ENCODE data around the gene CLPX. TPM values are rescaled to one million over a fixed set of nuclear protein-coding genes. Genes with fewer than 3 reads are reported as not detected.

The CLPX gene
- total and polyA plus RNA-seq, 7 donors: 24.4 to 87.2 (median 53.7) TPM

- intact Hi-C loops (cut with DNase I): no loop called here
- no peak for TF ChIP-seq CTCF (IDR thresholded peaks at IDR 0.05)
- H3K36me3 ChIP-seq (ENCODE audit: insufficient read depth in 1 of 2, low read depth in 1 of 2): peaks cover 0 to 19% of the 10 kb centered on the region in 2 donors
- no peaks in the 10 kb centered on the region for H3K9me3 ChIP-seq
- DNase-seq (no peak), ATAC-seq (no peak)
- H3K27ac ChIP-seq: no peak overlapping the region
- H3K4me3 ChIP-seq: peak overlapping the region; percentile 91
- WGBS, 3 donors: 93 to 95% (median 95%) methylated on average over 8 of the region's 8 CpGs
- peaks cover 22% of the 10 kb centered on the region for H3K4me1 ChIP-seq
- H3K27me3 ChIP-seq (ENCODE audit: insufficient read depth in 3 of 3, low read length in 2 of 3): no peaks in the 10 kb centered on the region
Measured at GRCh38 chr15:65134538-65134937, 50.6 kb downstream of the CLPX start.

GRCh38 chr15:65133548-65134200 is 51.5 kb downstream of the CLPX start, which contains the start of gene PDCD7:
Gene PDCD7, minus strand, starts transcription at chr15:65133808. Its CDS starts 27 bp downstream, at chr15:65133781.
- DNase-seq: peak; percentile 87 to 93
- H3K36me3 ChIP-seq (ENCODE audit: insufficient read depth in 1 of 2, low read depth in 1 of 2): peaks cover 3 to 27% of the 10 kb centered on the region in 2 donors

GRCh38 chr15:65132878-65133547 is 52.1 kb downstream of the CLPX start:
- peak; percentile 41 to 71 for DNase-seq
- 0% methylated on average over 54 to 93 of the region's 93 CpGs for whole genome bisulfite sequencing, 3 donors
- TF ChIP-seq CTCF (IDR thresholded peaks at IDR 0.05): no peak

More at GRCh38 chr15:65133548-65134200, 51.5 kb downstream of the CLPX start, which contains the start of gene PDCD7:
- Histone ChIP-seq H3K9me3 (no peaks in the 10 kb centered on the region), H3K27me3 (ENCODE audit: insufficient read depth in 3 of 3, low read length in 2 of 3) (no peaks in the 10 kb centered on the region), H3K4me3 (peak within 1 kb of the TSS; percentile 91), H3K27ac (peak within 1 kb of the TSS; percentile 91), H3K4me1 (peaks cover 22% of the 10 kb centered on the region)
- peak; percentile 94 to 97 (median 96) for ATAC-seq
- intact Hi-C loops (cut with DNase I): no loop called here
- no peak for TF ChIP-seq CTCF (IDR thresholded peaks at IDR 0.05)
- 1% methylated on average over 44 to 45 of the region's 45 CpGs for WGBS, 3 donors

GRCh38 chr15:65130941-65131340 is 54.2 kb downstream of the CLPX start:
- Histone ChIP-seq H3K4me3 (no peak overlapping the region), H3K27ac (no peak overlapping the region), H3K4me1 (peaks cover 22% of the 10 kb centered on the region), H3K9me3 (no peaks in the 10 kb centered on the region), H3K27me3 (ENCODE audit: insufficient read depth in 3 of 3, low read length in 2 of 3) (no peaks in the 10 kb centered on the region), H3K36me3 (ENCODE audit: insufficient read depth in 1 of 2, low read depth in 1 of 2) (peaks cover 5 to 53% of the 10 kb centered on the region in 2 donors)
- no peak for DNase-seq
- 82 to 88% (median 83%) methylated on average over 5 of the region's 5 CpGs for WGBS, 3 donors
- intact Hi-C loops (cut with DNase I): no loop called here
- TF ChIP-seq CTCF (IDR thresholded peaks at IDR 0.05): no peak
- ATAC-seq: no peak

More at GRCh38 chr15:65132878-65133547, 52.1 kb downstream of the CLPX start:
- Histone ChIP-seq H3K27ac (peak overlapping the region; percentile 91), H3K27me3 (ENCODE audit: insufficient read depth in 3 of 3, low read length in 2 of 3) (no peaks in the 10 kb centered on the region), H3K4me1 (peaks cover 22% of the 10 kb centered on the region), H3K36me3 (ENCODE audit: insufficient read depth in 1 of 2, low read depth in 1 of 2) (peaks cover 3 to 34% of the 10 kb centered on the region in 2 donors), H3K9me3 (no peaks in the 10 kb centered on the region), H3K4me3 (peak overlapping the region; percentile 91)
- intact Hi-C loops (cut with DNase I): no loop called here
- peak; percentile 55 to 71 (median 64) for ATAC-seq
